Measurements from ENCODE around the gene YPEL2. TPM values are rescaled to one million over a fixed set of nuclear protein-coding genes. Genes with fewer than 3 reads are reported as not detected.

The YPEL2 gene
- total and polyA plus RNA-seq, 2 of the 13 experiments (the other 11 are each of a cell fraction or from before 2014, with no cell fraction given), result 8.5 to 21.1 TPM

DNA sequence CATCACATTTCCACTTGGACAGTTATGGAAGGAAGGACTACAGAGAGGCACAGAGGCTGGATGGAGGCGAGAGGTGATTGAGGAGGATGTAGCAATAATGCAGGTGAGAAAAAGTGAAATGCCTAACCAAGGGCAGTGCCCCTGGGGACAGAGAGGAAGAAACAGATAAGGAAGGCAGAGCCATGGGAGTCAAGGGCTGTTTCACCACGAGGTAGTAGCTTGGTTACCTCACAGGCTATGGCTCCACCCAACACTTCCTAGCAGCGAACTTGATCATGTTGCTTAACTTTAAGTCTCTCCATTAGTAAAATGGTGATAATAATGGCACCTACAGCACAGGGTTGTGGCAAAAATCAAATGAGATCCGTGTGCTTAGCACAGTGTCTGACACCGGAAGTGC, 83.9 kb downstream of the YPEL2 start (continued):
- no peak for TF ChIP-seq MLLT10 (CRISPR knock-in tag; IDR thresholded peaks at IDR 0.05)
- no peak for TF ChIP-seq SMAD1 (CRISPR knock-in tag; IDR thresholded peaks at IDR 0.05; ENCODE audit: borderline replicate concordance, low read depth)
- no peak for TF ChIP-seq ZNF615 (CRISPR knock-in tag; IDR thresholded peaks at IDR 0.05; ENCODE audit: borderline replicate concordance)
- no peak for TF ChIP-seq ZNF598 (CRISPR knock-in tag; IDR thresholded peaks at IDR 0.05; ENCODE audit: borderline replicate concordance)

DNA sequence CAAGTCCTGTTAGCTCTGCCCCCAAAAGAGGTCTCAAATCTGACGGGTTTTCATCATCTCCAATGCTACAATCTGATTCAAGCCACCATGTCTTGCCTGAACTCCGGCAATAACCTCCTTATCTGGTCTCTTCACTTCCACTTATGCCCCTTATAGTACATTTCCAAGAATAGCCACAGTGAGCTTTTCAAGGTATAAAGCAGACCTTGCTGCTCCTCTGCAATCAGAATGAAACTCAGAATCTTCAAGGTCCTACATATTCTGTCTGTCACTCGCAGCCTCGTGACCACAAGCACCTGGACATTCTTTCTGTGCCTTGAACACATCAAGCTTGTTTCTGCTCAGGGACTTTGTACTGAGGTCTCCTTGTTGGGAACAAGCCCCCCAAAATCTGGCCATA, 84.7 kb downstream of the YPEL2 start:
- Histone ChIP-seq H3K9me3 (ENCODE audit: low read length) (no peaks in the 10 kb centered on the region), H3K4me2 (ENCODE audit: low read depth, low read length) (no peak overlapping the region), H2AFZ (ENCODE audit: low read length) (no peak overlapping the region), H3K27me3 (ENCODE audit: control insufficient read depth in 1 of 2, insufficient read depth in 2 of 2, low read length in 2 of 2) (peaks cover 0 to 3% of the 10 kb centered on the region in 2 experiments; a peak in 1 of 5 replicates), H3K4me1 (ENCODE audit: insufficient read depth, low read length) (peaks cover 40% of the 10 kb centered on the region), H4K20me1 (ENCODE audit: insufficient read depth, low read length) (no peaks in the 10 kb centered on the region), H3K4me3 (replicated peaks in 1 of 3; ENCODE audit: insufficient read depth in 1 of 3, low read depth in 2 of 3, low read length in 3 of 3) (no peak overlapping the region), H3K9ac (ENCODE audit: insufficient read depth, low read depth, low read length) (no peak overlapping the region), H3K27ac (ENCODE audit: extremely low read length, insufficient read depth, low read length) (no peak overlapping the region), H3K79me2 (ENCODE audit: insufficient read depth, low read length) (no peaks in the 10 kb centered on the region), H3K36me3 (replicated peaks in 1 of 2; ENCODE audit: control insufficient read depth in 1 of 2, insufficient read depth in 2 of 2, low read length in 2 of 2) (no peaks in the 10 kb centered on the region)
- in situ Hi-C loops (cut with HindIII; ENCODE audit: extremely low pct_ligation_motif_present, low pct_unique_long_range_greater_than_20kb) (no loop called here), intact Hi-C loops (cut with micrococcal nuclease; ENCODE audit: unreplicated experiment) (no loop called here)
- no peak for ATAC-seq
- FAIRE-seq, result no peak
- DNase-seq (ENCODE audit: low spot score), result no peak
- WGBS (ENCODE audit: low lambda C conversion rate), result 53% methylated on average over 4 of the region's 4 CpGs
- no TSS peak for BruUV-seq (replicated peaks)
- no peak for TF ChIP-seq KDM6A (CRISPR knock-in tag; IDR thresholded peaks at IDR 0.05; ENCODE audit: low read depth)
- no peak for TF ChIP-seq CCAR2 (optimal IDR thresholded peaks at IDR 0.05; ENCODE audit: low read depth, low read length)
- TF ChIP-seq SP140L (CRISPR knock-in tag; IDR thresholded peaks at IDR 0.05; ENCODE audit: borderline replicate concordance), result no peak
- TF ChIP-seq, protein P1, sequence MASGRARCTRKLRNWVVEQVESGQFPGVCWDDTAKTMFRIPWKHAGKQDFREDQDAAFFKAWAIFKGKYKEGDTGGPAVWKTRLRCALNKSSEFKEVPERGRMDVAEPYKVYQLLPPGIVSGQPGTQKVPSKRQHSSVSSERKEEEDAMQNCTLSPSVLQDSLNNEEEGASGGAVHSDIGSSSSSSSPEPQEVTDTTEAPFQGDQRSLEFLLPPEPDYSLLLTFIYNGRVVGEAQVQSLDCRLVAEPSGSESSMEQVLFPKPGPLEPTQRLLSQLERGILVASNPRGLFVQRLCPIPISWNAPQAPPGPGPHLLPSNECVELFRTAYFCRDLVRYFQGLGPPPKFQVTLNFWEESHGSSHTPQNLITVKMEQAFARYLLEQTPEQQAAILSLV (CRISPR knock-in tag; IDR thresholded peaks at IDR 0.05; ENCODE audit: borderline replicate concordance), result no peak
- no peak for TF ChIP-seq ZNF234 (CRISPR knock-in tag; conservative IDR thresholded peaks at IDR 0.05)
- TF ChIP-seq FOXK1 (CRISPR knock-in tag; IDR thresholded peaks at IDR 0.05; ENCODE audit: borderline replicate concordance, low read depth), result no peak
- TF ChIP-seq, protein P2, sequence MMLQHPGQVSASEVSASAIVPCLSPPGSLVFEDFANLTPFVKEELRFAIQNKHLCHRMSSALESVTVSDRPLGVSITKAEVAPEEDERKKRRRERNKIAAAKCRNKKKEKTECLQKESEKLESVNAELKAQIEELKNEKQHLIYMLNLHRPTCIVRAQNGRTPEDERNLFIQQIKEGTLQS (CRISPR knock-in tag; IDR thresholded peaks at IDR 0.05), result no peak
- no peak for TF ChIP-seq SRSF4 (IDR thresholded peaks at IDR 0.05; ENCODE audit: low read depth, low read length, poor library complexity, severe bottlenecking)
- TF ChIP-seq NFYC (CRISPR knock-in tag; IDR thresholded peaks at IDR 0.05), result no peak
- ChIA-PET CTCF (ENCODE audit: low intra/inter-chr PET ratio, low total read pairs) (no interaction called here), POLR2A (interaction anchor here (0.8 to 1.1 kb wide), 2 partner anchors 9 to 261 kb away, joined by 3 to 4 read pairs; partner anchors contain the start of gene SKA2)
